Bronchial epithelial cell (primary cell): ENCODE data around the gene EEF2. TPM values are rescaled to one million over a fixed set of nuclear protein-coding genes. Genes with fewer than 3 reads are reported as not detected.
"Not testable (repeated sequence)": the region's sequence is repeated elsewhere in the genome, so short reads cannot be mapped to it uniquely, and the experiment has no call there.

Source experiments
- DNase-seq: peaks from one replicate; pipeline ENCODE4 v3.0.0-alpha.2; 2010; ENCODE audit warnings: low read depth
- FAIRE-seq: peaks from 2 replicates; lab custom pipeline; 2011; peaks lifted over from hg19 to GRCh38; lab: Jason Lieb, UNC
- H3K27me3 ChIP-seq: 2 replicates; pipeline ENCODE4 v1.5.1; 2011; ENCODE audit warnings: low read length; ENCODE audit not compliant: control insufficient read depth, insufficient read depth
- H3K36me3 ChIP-seq: 2 replicates; pipeline ENCODE4 v1.5.1; 2011; ENCODE audit warnings: low read length; ENCODE audit not compliant: control insufficient read depth, insufficient read depth
- H3K4me3 ChIP-seq: 2 replicates; pipeline ENCODE4 v1.5.1; 2011; ENCODE audit warnings: mild to moderate bottlenecking, low read depth, low read length, control low read depth
- total RNA-seq: library from RNA; depleted of rRNA; stranded (reverse); fragments of >200 nt; gene quantifications from 2 replicates; pipeline ENCODE4 v1.2.1, GENCODE V29; 2014
- TF ChIP-seq, protein P1 (sequence below): IDR thresholded peaks from 2 replicates; pipeline ENCODE4 v1.5.1; 2011; ENCODE audit warnings: mild to moderate bottlenecking, moderate library complexity, low read length, control low read depth, inconsistent platforms; ENCODE audit not compliant: insufficient read depth, severe bottlenecking

EEF2 gene
- total RNA-seq, 1 donor from 2014 or later: 4,680 TPM

GRCh38 chr19:4007836-4008539 lies 22.7 kb upstream of the EEF2 start:
- FAIRE-seq: no peak
- DNase-seq: no peak
- peaks cover 6% of the 10 kb centered on the region for H3K36me3 ChIP-seq
- H3K4me3 ChIP-seq: peak overlapping the region; percentile 90
- TF ChIP-seq, protein P1, sequence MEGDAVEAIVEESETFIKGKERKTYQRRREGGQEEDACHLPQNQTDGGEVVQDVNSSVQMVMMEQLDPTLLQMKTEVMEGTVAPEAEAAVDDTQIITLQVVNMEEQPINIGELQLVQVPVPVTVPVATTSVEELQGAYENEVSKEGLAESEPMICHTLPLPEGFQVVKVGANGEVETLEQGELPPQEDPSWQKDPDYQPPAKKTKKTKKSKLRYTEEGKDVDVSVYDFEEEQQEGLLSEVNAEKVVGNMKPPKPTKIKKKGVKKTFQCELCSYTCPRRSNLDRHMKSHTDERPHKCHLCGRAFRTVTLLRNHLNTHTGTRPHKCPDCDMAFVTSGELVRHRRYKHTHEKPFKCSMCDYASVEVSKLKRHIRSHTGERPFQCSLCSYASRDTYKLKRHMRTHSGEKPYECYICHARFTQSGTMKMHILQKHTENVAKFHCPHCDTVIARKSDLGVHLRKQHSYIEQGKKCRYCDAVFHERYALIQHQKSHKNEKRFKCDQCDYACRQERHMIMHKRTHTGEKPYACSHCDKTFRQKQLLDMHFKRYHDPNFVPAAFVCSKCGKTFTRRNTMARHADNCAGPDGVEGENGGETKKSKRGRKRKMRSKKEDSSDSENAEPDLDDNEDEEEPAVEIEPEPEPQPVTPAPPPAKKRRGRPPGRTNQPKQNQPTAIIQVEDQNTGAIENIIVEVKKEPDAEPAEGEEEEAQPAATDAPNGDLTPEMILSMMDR: no peak
- no peaks in the 10 kb centered on the region for H3K27me3 ChIP-seq

DNA sequence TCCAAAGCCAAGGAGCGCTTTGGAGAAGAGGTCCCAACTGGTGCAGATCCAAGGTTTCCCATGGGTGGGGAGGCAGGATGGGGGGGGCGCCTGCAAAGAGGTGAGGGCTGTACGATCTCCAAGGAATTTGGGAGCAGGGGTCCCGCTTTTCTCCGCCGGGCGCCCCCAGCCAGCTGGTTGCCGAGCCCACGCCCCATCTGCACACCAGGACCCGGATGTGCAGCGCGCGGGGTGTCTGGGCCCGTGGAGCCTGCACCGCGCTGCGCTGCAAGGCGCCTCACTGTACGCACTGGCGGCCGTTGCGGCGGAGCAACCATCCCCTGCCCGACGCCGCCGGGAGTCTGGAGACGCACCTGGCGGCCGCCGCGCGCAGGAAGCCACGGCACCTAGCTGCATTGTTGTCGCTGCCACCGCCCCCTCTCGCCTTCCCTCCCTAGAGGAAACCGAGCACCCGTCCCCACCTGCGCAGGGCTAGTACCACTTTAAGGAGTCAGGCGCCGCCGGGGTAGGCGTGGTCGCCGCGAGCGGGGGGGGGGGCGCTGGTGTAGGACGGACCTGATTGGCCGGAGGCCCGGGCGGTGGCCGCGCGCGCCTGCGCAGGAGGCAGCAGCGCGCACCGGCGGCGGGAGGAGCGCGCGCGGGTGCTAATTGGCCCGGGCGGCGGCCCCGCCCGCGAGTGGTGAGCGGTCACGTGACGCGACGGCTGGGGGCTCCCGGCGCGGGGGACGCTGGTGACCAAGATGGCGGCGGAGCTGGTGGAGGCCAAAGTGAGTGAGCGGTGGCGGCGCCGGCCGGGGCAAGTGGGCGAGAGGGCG lies 22.0 kb upstream of the EEF2 start, which contains the start of gene PIAS4:
Gene PIAS4, plus strand, starts transcription at position 716 of the 815 bp plus-strand sequence. Its CDS starts 25 bp downstream, at position 741.
- TF ChIP-seq, protein P1: no peak
- FAIRE-seq: no peak
- Histone ChIP-seq H3K27me3 (no peaks in the 10 kb centered on the region), H3K36me3 (peaks cover 4% of the 10 kb centered on the region), H3K4me3 (peak within 1 kb of the TSS; percentile 90)
- DNase-seq: peak; percentile 78

DNA sequence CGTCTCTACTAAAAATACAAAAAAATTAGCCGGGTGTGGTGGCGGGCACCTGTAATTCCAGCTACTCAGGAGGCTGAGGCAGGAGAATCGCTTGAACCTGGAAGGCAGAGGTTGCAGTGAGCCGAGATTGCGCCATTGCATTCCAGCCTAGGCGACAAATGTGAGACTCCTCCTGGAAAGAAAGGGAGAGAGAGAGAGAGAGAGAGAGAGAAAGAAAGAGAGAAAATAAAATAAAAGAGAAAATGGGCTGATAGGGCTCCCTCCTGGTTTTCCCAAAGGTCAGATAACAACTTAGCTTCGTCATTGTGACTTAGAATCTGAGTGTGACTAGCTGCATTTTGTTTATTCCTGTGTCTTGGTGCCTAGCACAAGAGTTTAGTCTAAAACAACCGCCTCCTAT lies 20.2 kb upstream of the EEF2 start:
- not testable (repeated sequence) for H3K27me3 ChIP-seq, H3K36me3 ChIP-seq, FAIRE-seq, DNase-seq, H3K4me3 ChIP-seq

- not testable (repeated sequence) for DNase-seq, H3K27me3 ChIP-seq, H3K4me3 ChIP-seq, FAIRE-seq, H3K36me3 ChIP-seq
Observed at GRCh38 chr19:4000798-4001197, 15.5 kb upstream of the EEF2 start.

GRCh38 chr19:3998667-3999412 lies 13.6 kb upstream of the EEF2 start:
- H3K4me3 ChIP-seq, DNase-seq, FAIRE-seq, H3K27me3 ChIP-seq, H3K36me3 ChIP-seq: not testable (repeated sequence)

DNA sequence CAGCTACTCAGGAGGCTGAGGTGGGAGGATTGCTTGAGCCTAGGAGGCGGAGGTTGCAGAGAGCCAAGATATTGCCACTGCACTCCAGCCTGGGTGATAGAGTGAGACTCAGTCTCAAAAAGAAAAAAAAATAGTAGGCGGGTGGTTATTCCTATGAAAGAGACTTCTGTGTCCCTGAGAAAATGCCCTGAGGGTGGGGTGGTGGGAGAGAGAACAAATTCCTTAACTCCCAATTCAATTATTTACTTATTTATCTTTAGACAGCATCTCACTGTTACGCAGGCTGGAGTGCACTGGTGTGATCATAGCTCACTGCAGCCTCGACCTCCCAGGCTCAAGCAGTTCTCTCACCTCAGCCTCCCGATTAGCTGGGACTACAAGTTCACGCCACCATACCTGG lies 10.3 kb upstream of the EEF2 start:
- DNase-seq (no peak), FAIRE-seq (no peak)
- Histone ChIP-seq H3K27me3 (no peaks in the 10 kb centered on the region), H3K36me3 (no peaks in the 10 kb centered on the region), H3K4me3 (no peak overlapping the region)
- TF ChIP-seq, protein P1: no peak

- TF ChIP-seq, protein P1: no peak
- FAIRE-seq (no peak), DNase-seq (no peak)
- Histone ChIP-seq H3K4me3 (no peak overlapping the region), H3K36me3 (no peaks in the 10 kb centered on the region), H3K27me3 (no peaks in the 10 kb centered on the region)
Observed at GRCh38 chr19:3990815-3991117, 5.5 kb upstream of the EEF2 start.
